Activated T-cell treated with anti-CD3 and anti-CD28 coated beads, Interleukin-2, amount 50 U/mL, for 72 hours (primary cell): Measurements from ENCODE around the gene KCNMB2. TPM values are rescaled to one million over a fixed set of nuclear protein-coding genes. Genes with fewer than 3 reads are reported as not detected.

Source experiments
- ATAC-seq, 2 donors: fragments of 150-1000 bp; cut with Tn5 transposase; replicated peaks in 1 of 2; 2 replicates each; pipeline ENCODE4 v1.10.0; 2021; ENCODE audit warnings: moderate library complexity in 2 of 2, mild to moderate bottlenecking in 1 of 2
- DNase-seq, 2 donors: peaks; one replicate each; pipeline ENCODE4 v3.0.0; 2021 to 2022; ENCODE audit warnings: mixed read lengths in 1 of 2
- H3K27ac Mint-ChIP-seq: one replicate; pipeline ENCODE4 v1.8.0; 2022; ENCODE audit warnings: mild to moderate bottlenecking, moderate library complexity, mixed read lengths
- H3K27me3 Mint-ChIP-seq: one replicate; pipeline ENCODE4 v1.8.0; 2022; ENCODE audit warnings: low read depth, mixed read lengths
- H3K36me3 Mint-ChIP-seq, 2 donors: one replicate each; pipeline ENCODE4 v1.8.0; 2022; ENCODE audit warnings: mixed read lengths in 2 of 2, mild to moderate bottlenecking in 1 of 2; ENCODE audit not compliant: insufficient read depth in 2 of 2
- H3K4me1 Mint-ChIP-seq: one replicate; pipeline ENCODE4 v1.8.0; 2022; ENCODE audit warnings: low read depth, mixed read lengths
- H3K4me3 Mint-ChIP-seq, 2 donors: one replicate each; pipeline ENCODE4 v1.8.0; 2022; ENCODE audit warnings: mild to moderate bottlenecking in 2 of 2, mixed read lengths in 2 of 2, moderate library complexity in 2 of 2
- H3K9me3 Mint-ChIP-seq, 2 donors: one replicate each; pipeline ENCODE4 v1.8.0; 2022; ENCODE audit warnings: mixed read lengths in 2 of 2
- total RNA-seq, 2 donors: library from RNA; stranded (reverse); gene quantifications; one replicate each; pipeline ENCODE4 v1.2.3, GENCODE V29; 2022

Gene KCNMB2
- total RNA-seq, 2 donors from 2014 or later: not detected

DNA sequence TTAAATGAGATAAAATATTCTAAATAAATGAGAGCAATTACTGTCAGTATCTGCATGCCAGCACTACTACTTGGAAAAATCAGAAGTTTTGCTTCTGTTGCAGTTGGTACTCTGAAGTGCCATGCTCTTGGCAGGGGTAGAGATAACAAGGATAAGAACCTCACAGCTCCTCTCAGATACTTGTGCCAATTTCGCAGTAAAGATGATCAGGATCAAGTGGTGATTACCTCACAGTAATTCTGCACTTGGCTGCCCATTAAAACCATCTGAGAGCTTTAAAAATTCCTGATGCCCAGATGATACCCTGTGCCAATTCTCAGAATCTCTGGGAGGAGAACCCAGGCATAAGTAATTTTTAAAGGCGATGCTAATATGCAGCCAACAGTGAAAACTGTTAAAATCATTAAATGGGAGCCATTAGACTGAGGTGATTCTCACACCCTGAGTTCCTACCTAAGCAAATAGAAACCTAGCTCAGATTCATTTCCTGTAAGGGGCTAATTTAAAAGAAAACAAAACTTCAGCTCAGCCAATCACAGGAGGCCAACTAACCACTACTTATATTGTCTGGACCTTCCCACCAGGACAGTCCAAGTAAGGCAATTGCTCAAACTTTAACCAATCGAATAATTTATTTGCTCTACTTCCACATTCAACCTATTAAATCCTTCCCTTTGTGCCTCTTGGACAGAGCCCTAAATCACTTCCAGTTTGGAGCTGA lies 171.2 kb downstream of the KCNMB2 start:
- no peak overlapping the region for H3K4me3 Mint-ChIP-seq
- DNase-seq (no peak), ATAC-seq (peak in 1 of 2 donors; percentile 5)
- no peaks in the 10 kb centered on the region for H3K36me3 Mint-ChIP-seq
- no peaks in the 10 kb centered on the region for H3K27me3 Mint-ChIP-seq
- no peak overlapping the region for H3K27ac Mint-ChIP-seq
- no peaks in the 10 kb centered on the region for H3K4me1 Mint-ChIP-seq
- no peaks in the 10 kb centered on the region for H3K9me3 Mint-ChIP-seq

DNA sequence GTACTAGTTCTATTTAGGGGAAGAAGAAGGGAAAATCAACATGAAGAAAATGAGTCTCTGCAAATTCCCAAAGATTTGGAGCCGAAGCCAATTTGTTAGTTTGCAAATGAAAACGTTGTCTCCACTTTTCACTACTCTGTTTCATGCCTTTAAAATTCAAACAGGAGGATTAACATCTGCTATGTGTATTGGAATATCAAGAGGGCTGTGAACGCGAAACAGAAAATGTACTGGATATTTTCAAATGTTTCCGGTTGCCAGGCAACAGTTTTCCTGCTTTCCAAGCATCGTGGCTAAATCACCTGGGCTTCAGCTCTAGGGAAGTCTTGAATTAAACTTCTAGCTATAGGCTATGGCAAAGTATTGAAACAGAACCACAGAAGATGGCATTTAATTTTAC lies 172.8 kb downstream of the KCNMB2 start:
- H3K27me3 Mint-ChIP-seq: no peaks in the 10 kb centered on the region
- H3K36me3 Mint-ChIP-seq: no peaks in the 10 kb centered on the region
- no peak overlapping the region for H3K27ac Mint-ChIP-seq
- H3K9me3 Mint-ChIP-seq: no peaks in the 10 kb centered on the region
- ATAC-seq: no peak
- DNase-seq: no peak
- H3K4me3 Mint-ChIP-seq: no peak overlapping the region
- H3K4me1 Mint-ChIP-seq: no peaks in the 10 kb centered on the region

GRCh38 chr3:178711753-178712152 lies 175.5 kb downstream of the KCNMB2 start:
- Mint-ChIP-seq H3K27me3 (no peaks in the 10 kb centered on the region), H3K27ac (no peak overlapping the region), H3K4me1 (no peaks in the 10 kb centered on the region), H3K36me3 (no peaks in the 10 kb centered on the region), H3K9me3 (no peaks in the 10 kb centered on the region), H3K4me3 (no peak overlapping the region)
- DNase-seq (no peak), ATAC-seq (no peak)

DNA sequence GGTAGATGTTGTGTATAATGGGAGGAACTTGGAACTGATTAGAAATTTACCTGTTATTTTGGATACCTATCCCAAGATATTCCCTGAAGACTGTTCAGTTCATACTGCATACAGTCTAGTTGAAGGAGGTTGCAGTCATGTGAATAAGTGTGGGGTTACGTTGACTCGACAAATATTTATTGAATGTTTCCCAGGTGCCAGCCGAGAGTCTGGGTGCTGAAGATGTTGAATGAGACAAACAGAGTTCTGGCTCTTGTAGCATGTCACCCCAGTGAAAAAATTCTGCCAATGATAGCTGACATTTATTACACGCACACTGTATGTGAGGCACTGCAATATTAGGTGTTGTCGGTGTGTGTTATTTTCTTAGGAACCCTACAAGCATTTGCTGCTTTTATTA lies 176.0 kb downstream of the KCNMB2 start:
- ATAC-seq (no peak), DNase-seq (no peak)
- H3K4me3 Mint-ChIP-seq: no peak overlapping the region
- H3K36me3 Mint-ChIP-seq: no peaks in the 10 kb centered on the region
- no peaks in the 10 kb centered on the region for H3K27me3 Mint-ChIP-seq
- H3K27ac Mint-ChIP-seq: no peak overlapping the region
- no peaks in the 10 kb centered on the region for H3K4me1 Mint-ChIP-seq
- H3K9me3 Mint-ChIP-seq: no peaks in the 10 kb centered on the region

DNA sequence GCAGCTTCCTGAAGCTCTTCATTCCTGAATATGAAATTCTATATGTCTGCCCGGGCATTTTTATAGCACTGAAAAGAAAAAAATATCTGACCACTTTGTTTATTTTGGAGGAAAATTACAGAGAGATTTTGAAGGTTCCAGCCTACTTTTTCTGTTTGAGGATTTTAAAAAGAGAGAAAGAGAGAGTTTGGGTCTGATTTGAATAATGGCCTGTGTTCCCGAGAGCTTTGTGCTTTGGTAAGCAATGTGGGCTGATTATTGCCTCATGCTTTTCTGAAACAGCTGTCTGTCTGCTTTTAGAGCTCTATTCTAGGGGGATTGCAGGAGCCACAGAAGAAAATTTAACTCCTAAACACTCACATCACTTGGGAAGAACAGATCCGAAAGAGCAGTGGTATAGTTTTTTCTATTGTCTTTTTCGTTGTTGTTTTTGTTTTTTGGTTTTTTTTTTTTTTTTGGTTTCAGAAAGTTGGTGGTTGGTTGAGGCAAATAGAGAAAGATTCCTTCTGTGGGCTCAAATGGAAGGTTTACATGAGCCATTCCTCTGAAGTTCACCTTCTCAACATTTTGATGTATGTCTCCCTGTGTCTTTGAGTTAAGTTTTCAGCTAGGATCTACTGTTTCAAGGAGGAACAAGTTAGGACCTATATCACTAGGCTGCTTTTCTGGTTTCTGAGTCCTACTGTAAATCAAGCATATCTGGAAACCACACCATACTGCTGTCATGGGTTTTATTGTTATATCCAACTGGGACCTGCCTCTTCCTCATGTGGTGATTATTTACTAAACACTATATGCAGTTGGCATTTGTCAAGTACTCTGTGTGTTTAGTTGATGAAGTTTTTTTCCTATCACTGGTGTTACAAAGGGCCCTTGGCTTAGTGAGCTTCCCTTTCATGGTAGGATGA lies 178.9 kb downstream of the KCNMB2 start:
- no peak for DNase-seq
- no peaks in the 10 kb centered on the region for H3K36me3 Mint-ChIP-seq
- no peak overlapping the region for H3K4me3 Mint-ChIP-seq
- H3K9me3 Mint-ChIP-seq: no peaks in the 10 kb centered on the region
- no peaks in the 10 kb centered on the region for H3K27me3 Mint-ChIP-seq
- no peak overlapping the region for H3K27ac Mint-ChIP-seq
- no peak for ATAC-seq
- no peaks in the 10 kb centered on the region for H3K4me1 Mint-ChIP-seq

DNA sequence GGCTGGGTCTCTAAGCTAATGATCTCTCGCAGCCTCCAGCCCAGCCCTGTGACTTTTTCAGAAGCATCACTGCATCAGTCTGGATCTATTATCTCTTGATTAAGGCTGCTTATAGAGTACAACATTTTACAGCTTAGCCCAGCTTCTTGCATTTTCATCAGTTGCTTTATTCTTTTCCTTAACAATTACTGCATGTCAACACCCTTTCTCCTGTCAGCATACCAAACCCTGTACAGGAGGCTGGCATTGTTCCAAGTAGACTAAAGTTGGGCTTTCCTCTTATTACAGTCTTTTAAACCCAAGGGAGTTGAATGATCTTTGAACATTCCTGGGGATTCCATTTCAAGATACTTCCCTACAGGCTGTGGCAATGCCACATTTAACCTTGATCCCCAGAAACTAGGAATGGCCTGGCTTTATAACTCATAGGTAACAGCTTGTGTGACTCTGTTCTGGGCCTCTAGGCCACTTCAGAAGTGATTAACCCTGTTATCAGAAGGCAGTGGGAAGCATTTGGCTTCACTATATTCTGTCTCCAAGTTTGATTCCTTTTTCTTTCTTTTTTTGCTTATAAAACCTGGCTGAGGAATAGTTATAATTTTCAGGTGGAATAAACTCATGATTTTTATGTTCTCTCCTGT lies 182.9 kb downstream of the KCNMB2 start:
- Mint-ChIP-seq H3K27me3 (no peaks in the 10 kb centered on the region), H3K36me3 (no peaks in the 10 kb centered on the region), H3K27ac (no peak overlapping the region), H3K9me3 (no peaks in the 10 kb centered on the region), H3K4me1 (no peaks in the 10 kb centered on the region), H3K4me3 (no peak overlapping the region)
- ATAC-seq: no peak
- no peak for DNase-seq

GRCh38 chr3:178732824-178733223 lies 196.6 kb downstream of the KCNMB2 start:
- H3K9me3 Mint-ChIP-seq: peaks cover 0 to 5% of the 10 kb centered on the region in 2 donors
- ATAC-seq (no peak), DNase-seq (no peak)
- H3K27ac Mint-ChIP-seq: no peak overlapping the region
- H3K27me3 Mint-ChIP-seq: peaks cover 5% of the 10 kb centered on the region
- no peaks in the 10 kb centered on the region for H3K4me1 Mint-ChIP-seq
- H3K4me3 Mint-ChIP-seq: no peak overlapping the region
- H3K36me3 Mint-ChIP-seq: no peaks in the 10 kb centered on the region

DNA sequence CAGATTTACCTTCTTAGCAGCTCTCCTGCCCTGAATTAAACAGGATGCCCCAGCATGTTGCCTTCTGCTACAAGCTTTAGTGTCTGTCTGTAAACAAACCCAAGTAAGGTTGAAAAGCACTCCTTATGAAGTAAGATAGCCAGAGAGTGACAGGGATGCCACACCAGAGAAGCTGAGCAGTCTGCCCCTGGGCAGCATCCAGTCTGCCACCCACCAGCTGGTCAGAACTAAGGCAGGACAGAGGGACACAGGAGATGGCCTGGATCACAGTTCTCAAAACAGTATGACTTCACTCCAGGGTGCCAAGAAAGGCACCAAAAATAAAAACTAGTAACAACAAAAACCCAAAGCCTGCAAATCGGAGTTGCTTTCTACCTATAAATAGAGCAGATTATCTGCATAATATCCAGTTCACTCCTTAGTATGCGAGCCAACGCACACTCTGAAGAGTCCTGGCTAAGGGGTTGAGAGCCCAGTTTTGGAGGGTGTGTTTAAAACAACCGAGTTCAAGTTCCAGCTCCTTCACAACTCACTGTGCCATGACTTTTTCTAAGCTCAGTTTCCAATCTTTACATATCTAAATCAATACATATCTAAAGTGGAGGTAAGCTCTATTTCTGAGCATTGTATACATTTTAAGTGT lies 198.9 kb downstream of the KCNMB2 start:
- ATAC-seq (no peak), DNase-seq (no peak)
- Mint-ChIP-seq H3K9me3 (peaks cover 0 to 5% of the 10 kb centered on the region in 2 donors), H3K27me3 (peaks cover 5% of the 10 kb centered on the region), H3K36me3 (no peaks in the 10 kb centered on the region), H3K4me3 (no peak overlapping the region), H3K27ac (no peak overlapping the region), H3K4me1 (no peaks in the 10 kb centered on the region)

DNA sequence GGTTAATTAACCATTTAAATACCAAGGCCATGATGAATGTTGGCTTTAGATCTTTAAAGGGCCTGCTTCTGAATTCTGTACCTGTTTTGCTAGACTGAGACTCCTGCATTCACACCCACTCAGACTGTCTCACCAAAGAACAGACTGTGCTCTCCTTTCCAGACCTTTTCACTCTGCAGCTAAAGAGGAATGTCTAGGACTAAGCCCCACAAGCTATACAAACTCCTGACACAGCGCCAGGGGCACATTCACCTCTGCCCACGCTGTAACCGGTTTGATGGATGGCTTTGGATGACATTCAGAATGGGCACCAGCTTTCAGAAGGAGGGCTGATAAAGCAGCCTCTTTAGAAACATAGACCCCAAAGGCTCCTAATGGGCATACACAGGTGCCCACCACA lies 200.1 kb downstream of the KCNMB2 start:
- Mint-ChIP-seq H3K4me1 (no peaks in the 10 kb centered on the region), H3K36me3 (no peaks in the 10 kb centered on the region), H3K9me3 (peaks cover 0 to 2% of the 10 kb centered on the region in 2 donors), H3K27ac (no peak overlapping the region), H3K4me3 (no peak overlapping the region), H3K27me3 (peaks cover 5% of the 10 kb centered on the region)
- ATAC-seq (no peak), DNase-seq (no peak)

DNA sequence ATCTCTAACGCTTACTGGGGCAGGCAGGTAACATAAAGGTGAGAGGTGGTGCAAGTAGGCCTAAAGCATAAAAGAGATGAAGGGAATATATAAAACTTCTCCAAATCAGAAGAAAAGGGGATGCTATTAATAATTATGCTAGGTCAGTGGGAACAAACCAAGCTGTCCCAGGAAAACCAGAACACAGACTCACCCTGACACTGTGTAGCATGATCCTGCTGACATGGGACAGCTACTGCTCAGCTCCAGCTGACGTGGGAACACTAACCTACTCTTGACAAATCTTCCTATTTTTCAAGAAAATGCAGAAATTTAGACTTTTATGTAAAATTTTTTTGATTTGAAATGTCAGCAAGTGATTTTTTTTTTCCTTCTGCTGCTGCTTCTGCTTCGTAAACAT lies 203.5 kb downstream of the KCNMB2 start:
- Mint-ChIP-seq H3K4me3 (no peak overlapping the region), H3K27ac (no peak overlapping the region), H3K36me3 (no peaks in the 10 kb centered on the region), H3K4me1 (no peaks in the 10 kb centered on the region), H3K27me3 (no peaks in the 10 kb centered on the region), H3K9me3 (no peaks in the 10 kb centered on the region)
- ATAC-seq (no peak), DNase-seq (no peak)

DNA sequence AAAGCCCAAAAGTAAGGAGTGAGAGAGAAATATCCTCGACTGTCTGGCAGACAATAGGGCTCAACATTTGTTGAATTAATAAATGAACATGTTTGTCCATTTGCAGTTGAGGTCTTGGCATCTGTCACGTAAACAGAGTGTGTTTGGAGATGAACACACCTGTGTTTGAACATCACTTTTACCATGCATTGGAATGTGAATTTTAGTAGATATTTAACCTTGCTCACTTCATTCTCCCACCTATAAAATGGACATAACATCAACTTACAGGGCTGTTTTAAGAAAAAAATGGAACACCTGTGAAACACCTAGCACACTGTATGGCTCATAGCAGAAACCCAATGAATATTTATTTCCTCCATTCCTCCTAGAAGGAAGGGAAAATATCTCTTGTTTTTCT lies 204.8 kb downstream of the KCNMB2 start:
- ATAC-seq (no peak), DNase-seq (no peak)
- no peak overlapping the region for H3K4me3 Mint-ChIP-seq
- H3K4me1 Mint-ChIP-seq: no peaks in the 10 kb centered on the region
- H3K27ac Mint-ChIP-seq: no peak overlapping the region
- peaks cover 0 to 2% of the 10 kb centered on the region in 2 donors for H3K9me3 Mint-ChIP-seq
- H3K36me3 Mint-ChIP-seq: no peaks in the 10 kb centered on the region
- H3K27me3 Mint-ChIP-seq: no peaks in the 10 kb centered on the region

DNA sequence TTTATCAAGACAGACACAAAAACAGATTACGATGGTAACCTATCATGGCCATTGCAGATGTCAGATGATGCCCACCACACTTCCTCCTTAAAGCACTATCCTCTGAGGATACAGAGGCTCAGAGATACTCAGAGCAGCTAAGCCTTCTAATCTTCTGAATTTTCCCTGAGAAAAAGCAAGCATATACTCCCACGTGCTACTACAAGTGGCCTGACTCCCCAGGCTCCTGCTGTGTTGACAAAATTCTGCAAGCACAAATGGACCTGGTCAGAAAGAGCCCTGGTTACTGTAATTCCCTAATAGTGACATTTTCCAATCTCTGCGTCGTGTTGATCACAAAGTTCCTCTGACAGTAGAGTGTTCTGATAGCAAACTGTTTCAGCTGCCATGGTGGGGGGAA lies 207.1 kb downstream of the KCNMB2 start:
- no peak for DNase-seq
- no peak for ATAC-seq
- Mint-ChIP-seq H3K36me3 (no peaks in the 10 kb centered on the region), H3K27ac (no peak overlapping the region), H3K4me1 (no peaks in the 10 kb centered on the region), H3K4me3 (no peak overlapping the region), H3K27me3 (no peaks in the 10 kb centered on the region), H3K9me3 (peaks cover 0 to 2% of the 10 kb centered on the region in 2 donors)
